ENCODE results near the gene OAS1.
"Not testable (repeated sequence)": the region's sequence is repeated elsewhere in the genome, so short reads cannot be mapped to it uniquely, and the experiment has no call there.

OAS1 gene

DNA sequence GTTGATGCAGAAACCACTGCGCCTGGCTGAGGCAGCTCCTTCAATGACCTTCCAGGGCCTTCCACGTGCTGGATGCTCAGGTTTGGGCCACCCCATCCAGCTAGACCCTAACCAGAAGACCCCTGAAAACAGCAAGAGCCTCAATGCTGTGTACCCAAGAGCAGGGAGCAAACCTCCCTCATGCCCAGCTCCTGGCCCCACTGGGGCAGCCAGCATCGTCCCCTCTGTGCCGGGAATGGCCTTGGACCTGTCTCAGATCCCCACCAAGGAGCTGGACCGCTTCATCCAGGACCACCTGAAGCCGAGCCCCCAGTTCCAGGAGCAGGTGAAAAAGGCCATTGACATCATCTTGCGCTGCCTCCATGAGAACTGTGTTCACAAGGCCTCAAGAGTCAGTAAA lies 42.0 kb downstream of the OAS1 start:
- TF ChIP-seq, protein P1, sequence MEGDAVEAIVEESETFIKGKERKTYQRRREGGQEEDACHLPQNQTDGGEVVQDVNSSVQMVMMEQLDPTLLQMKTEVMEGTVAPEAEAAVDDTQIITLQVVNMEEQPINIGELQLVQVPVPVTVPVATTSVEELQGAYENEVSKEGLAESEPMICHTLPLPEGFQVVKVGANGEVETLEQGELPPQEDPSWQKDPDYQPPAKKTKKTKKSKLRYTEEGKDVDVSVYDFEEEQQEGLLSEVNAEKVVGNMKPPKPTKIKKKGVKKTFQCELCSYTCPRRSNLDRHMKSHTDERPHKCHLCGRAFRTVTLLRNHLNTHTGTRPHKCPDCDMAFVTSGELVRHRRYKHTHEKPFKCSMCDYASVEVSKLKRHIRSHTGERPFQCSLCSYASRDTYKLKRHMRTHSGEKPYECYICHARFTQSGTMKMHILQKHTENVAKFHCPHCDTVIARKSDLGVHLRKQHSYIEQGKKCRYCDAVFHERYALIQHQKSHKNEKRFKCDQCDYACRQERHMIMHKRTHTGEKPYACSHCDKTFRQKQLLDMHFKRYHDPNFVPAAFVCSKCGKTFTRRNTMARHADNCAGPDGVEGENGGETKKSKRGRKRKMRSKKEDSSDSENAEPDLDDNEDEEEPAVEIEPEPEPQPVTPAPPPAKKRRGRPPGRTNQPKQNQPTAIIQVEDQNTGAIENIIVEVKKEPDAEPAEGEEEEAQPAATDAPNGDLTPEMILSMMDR (conservative IDR thresholded peaks at IDR 0.05; ENCODE audit: low read depth, low read length) = no peak
- no peak overlapping the region for H3K4me3 ChIP-seq (ENCODE audit: low read depth, low read length)
- DNase-seq (ENCODE audit: low read depth) = no peak

GRCh38 chr12:112950701-112951100 lies 43.9 kb downstream of the OAS1 start:
- no peak for DNase-seq (ENCODE audit: low read depth)
- H3K4me3 ChIP-seq (ENCODE audit: low read depth, low read length) = no peak overlapping the region
- TF ChIP-seq, protein P1 (conservative IDR thresholded peaks at IDR 0.05; ENCODE audit: low read depth, low read length) = no peak

DNA sequence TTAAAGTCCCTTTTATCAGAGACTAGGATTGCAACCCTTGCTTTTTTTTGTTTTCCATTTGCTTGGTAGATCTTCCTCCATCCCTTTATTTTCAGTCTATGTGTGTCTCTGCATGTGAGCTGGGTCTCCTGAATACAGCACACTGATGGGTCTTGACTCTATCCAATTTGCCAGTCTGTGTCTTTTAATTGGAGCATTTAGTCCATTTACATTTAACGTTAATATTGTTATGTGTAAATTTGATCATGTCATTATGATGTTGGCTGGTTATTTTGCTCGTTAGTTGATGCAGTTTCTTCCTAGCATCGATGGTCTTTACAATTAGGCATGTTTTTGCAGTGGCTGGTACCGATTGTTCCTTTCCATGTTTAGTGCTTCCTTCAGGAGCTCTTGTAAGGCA lies 50.4 kb downstream of the OAS1 start:
- not testable (repeated sequence) for DNase-seq (ENCODE audit: low read depth)

GRCh38 chr12:112961074-112961473 lies 54.3 kb downstream of the OAS1 start:
- DNase-seq (ENCODE audit: low read depth) = no peak
- TF ChIP-seq, protein P1 (conservative IDR thresholded peaks at IDR 0.05; ENCODE audit: low read depth, low read length) = no peak
- no peak overlapping the region for H3K4me3 ChIP-seq (ENCODE audit: low read depth, low read length)

More for the DNA sequence above, 50.4 kb downstream of the OAS1 start:
- not testable (repeated sequence) for H3K4me3 ChIP-seq (ENCODE audit: low read depth, low read length)

- DNase-seq (ENCODE audit: low read depth) = no peak
- TF ChIP-seq, protein P1 (conservative IDR thresholded peaks at IDR 0.05; ENCODE audit: low read depth, low read length) = no peak
Observed at GRCh38 chr12:112961536-112961935, 54.8 kb downstream of the OAS1 start.

GRCh38 chr12:112962561-112962960 lies 55.8 kb downstream of the OAS1 start:
- no peak for DNase-seq (ENCODE audit: low read depth)
- H3K4me3 ChIP-seq (ENCODE audit: low read depth, low read length) = no peak overlapping the region
- TF ChIP-seq, protein P1 (conservative IDR thresholded peaks at IDR 0.05; ENCODE audit: low read depth, low read length) = no peak

More at GRCh38 chr12:112961536-112961935, 54.8 kb downstream of the OAS1 start:
- H3K4me3 ChIP-seq (ENCODE audit: low read depth, low read length) = no peak overlapping the region

GRCh38 chr12:112963227-112963861 lies 56.6 kb downstream of the OAS1 start:
- TF ChIP-seq, protein P1 (conservative IDR thresholded peaks at IDR 0.05; ENCODE audit: low read depth, low read length) = no peak
- no peak overlapping the region for H3K4me3 ChIP-seq (ENCODE audit: low read depth, low read length)
- no peak for DNase-seq (ENCODE audit: low read depth)
